WTC11 (cell line): ENCODE data around the gene HSFX3. TPM values are rescaled to one million over a fixed set of nuclear protein-coding genes. Genes with fewer than 3 reads are reported as not detected.

Source experiments
- ATAC-seq: fragments of 200-7000 bp; cut with Tn5 transposase; 2 replicates; pipeline ENCODE4 v1.10.0; 2021; ENCODE audit warnings: mild to moderate bottlenecking, moderate library complexity
- CTCF ChIA-PET: fragments of 300-600 bp; sonication (Branson Sonifier 250); formaldehyde crosslinking; loops from one replicate; lab custom pipeline; 2021; ENCODE audit warnings: antibody characterized with exemption; lab: Charles Lee
- POLR2A ChIA-PET: fragments of 350-600 bp; sonication (Branson Sonifier 250); formaldehyde crosslinking; loops from one replicate; lab custom pipeline; 2021; ENCODE audit warnings: antibody characterized with exemption; lab: Charles Lee
- DNase-seq: peaks from one replicate; pipeline ENCODE4 v3.0.0; 2021; ENCODE audit warnings: low spot score
- H3K27ac Mint-ChIP-seq: 2 replicates; pipeline ENCODE4 v1.8.0; 2021; ENCODE audit warnings: mixed read lengths
- H3K27me3 Mint-ChIP-seq: 2 replicates; pipeline ENCODE4 v1.8.0; 2021; ENCODE audit warnings: low read depth, mild to moderate bottlenecking, moderate library complexity, mixed read lengths
- H3K36me3 Mint-ChIP-seq: 2 replicates; pipeline ENCODE4 v1.8.0; 2021; ENCODE audit warnings: mixed read lengths
- H3K4me1 Mint-ChIP-seq: 2 replicates; pipeline ENCODE4 v1.8.0; 2022; ENCODE audit warnings: mixed read lengths
- H3K4me3 Mint-ChIP-seq: 2 replicates; pipeline ENCODE4 v1.8.0; 2021; ENCODE audit warnings: mild to moderate bottlenecking, moderate library complexity, mixed read lengths
- H3K9me3 Mint-ChIP-seq: 2 replicates; pipeline ENCODE4 v1.8.0; 2021; ENCODE audit warnings: mixed read lengths
- ATF1 ChIP-seq: sonication (generic); formaldehyde crosslinking; IDR thresholded peaks from 2 replicates; pipeline ENCODE4 v1.8.1; 2023; ENCODE audit warnings: mild to moderate bottlenecking, moderate library complexity, missing genetic modification reagents
- CREB1 ChIP-seq: sonication (generic); formaldehyde crosslinking; IDR thresholded peaks from 2 replicates; pipeline ENCODE4 v1.8.0; 2023; ENCODE audit warnings: mild to moderate bottlenecking, missing genetic modification reagents
- E2F5 ChIP-seq: sonication (generic); formaldehyde crosslinking; IDR thresholded peaks from 2 replicates; pipeline ENCODE4 v1.8.1; 2022; ENCODE audit warnings: mild to moderate bottlenecking, moderate library complexity, missing genetic modification reagents
- EMX1 ChIP-seq: fragments of 250-450 bp; sonication (Bioruptor Pico); IDR thresholded peaks from 2 replicates; pipeline ENCODE4 v1.8.0; 2021; ENCODE audit warnings: mild to moderate bottlenecking
- FOXP1 ChIP-seq: sonication (generic); formaldehyde crosslinking; IDR thresholded peaks from 2 replicates; pipeline ENCODE4 v1.8.0; 2022; ENCODE audit warnings: missing genetic modification reagents, mild to moderate bottlenecking, moderate library complexity, borderline replicate concordance
- GRHL2 ChIP-seq: fragments of 250-450 bp; sonication (Bioruptor Pico); IDR thresholded peaks from 2 replicates; pipeline ENCODE4 v1.8.0; 2022; ENCODE audit warnings: mild to moderate bottlenecking, moderate library complexity; ENCODE audit not compliant: insufficient replicate concordance, severe bottlenecking
- GTF2I ChIP-seq: fragments of 250-450 bp; sonication (Bioruptor Pico); conservative IDR thresholded peaks from 2 replicates; pipeline ENCODE4 v1.4.0; 2021; ENCODE audit warnings: mild to moderate bottlenecking
- KAT7 ChIP-seq: sonication (generic); formaldehyde crosslinking; IDR thresholded peaks from 2 replicates; pipeline ENCODE4 v1.8.1; 2023; ENCODE audit warnings: missing genetic modification reagents, mild to moderate bottlenecking, borderline replicate concordance
- NFE2L1 ChIP-seq: sonication (generic); formaldehyde crosslinking; IDR thresholded peaks from 2 replicates; pipeline ENCODE4 v1.8.1; 2023; ENCODE audit warnings: missing genetic modification reagents
- NR1H2 ChIP-seq: sonication (generic); formaldehyde crosslinking; IDR thresholded peaks from 2 replicates; pipeline ENCODE4 v1.9.0; 2021; ENCODE audit warnings: mild to moderate bottlenecking, moderate library complexity, missing genetic modification reagents
- NR3C1 ChIP-seq: sonication (generic); formaldehyde crosslinking; conservative IDR thresholded peaks from 2 replicates; pipeline ENCODE4 v1.8.1; 2023; ENCODE audit warnings: low read depth, mild to moderate bottlenecking, missing genetic modification reagents
- OVOL2 ChIP-seq: fragments of 250-450 bp; sonication (Bioruptor Pico); IDR thresholded peaks from 2 replicates; pipeline ENCODE4 v1.9.0; 2021; ENCODE audit warnings: mild to moderate bottlenecking, borderline replicate concordance
- PRDM15 ChIP-seq: sonication (generic); formaldehyde crosslinking; IDR thresholded peaks from 2 replicates; pipeline ENCODE4 v1.8.0; 2022; ENCODE audit warnings: missing genetic modification reagents
- RORB ChIP-seq: fragments of 250-450 bp; sonication (Bioruptor Pico); IDR thresholded peaks from 2 replicates; pipeline ENCODE4 v1.9.0; 2021; ENCODE audit warnings: mild to moderate bottlenecking
- SMAD3 ChIP-seq: sonication (generic); formaldehyde crosslinking; IDR thresholded peaks from 2 replicates; pipeline ENCODE4 v1.8.0; 2022; ENCODE audit warnings: missing genetic modification reagents, mild to moderate bottlenecking, borderline replicate concordance
- TEAD4 ChIP-seq: sonication (generic); formaldehyde crosslinking; IDR thresholded peaks from 2 replicates; pipeline ENCODE4 v1.8.0; 2022; ENCODE audit warnings: mild to moderate bottlenecking, missing genetic modification reagents
- ZMAT4 ChIP-seq: fragments of 250-450 bp; sonication (Bioruptor Pico); IDR thresholded peaks from 2 replicates; pipeline ENCODE4 v1.9.0; 2021; ENCODE audit warnings: mild to moderate bottlenecking
- ZNF138 ChIP-seq: sonication (generic); formaldehyde crosslinking; conservative IDR thresholded peaks from 2 replicates; pipeline ENCODE4 v1.8.1; 2022; ENCODE audit warnings: mild to moderate bottlenecking, moderate library complexity, missing genetic modification reagents
- ZNF416 ChIP-seq: fragments of 250-450 bp; sonication (Bioruptor Pico); IDR thresholded peaks from 2 replicates; pipeline ENCODE4 v1.9.0; 2021; ENCODE audit warnings: mild to moderate bottlenecking, inconsistent platforms
- total RNA-seq: library from RNA; stranded (reverse); gene quantifications from 3 replicates; pipeline ENCODE4 v1.2.3, GENCODE V29; 2021
- TF ChIP-seq, protein P1 (sequence below): fragments of 250-450 bp; sonication (Bioruptor Pico); conservative IDR thresholded peaks from 2 replicates; pipeline ENCODE4 v1.9.0; 2021; ENCODE audit warnings: mild to moderate bottlenecking
- TF ChIP-seq, protein P2 (sequence below): fragments of 250-450 bp; sonication (Bioruptor Pico); IDR thresholded peaks from 2 replicates; pipeline ENCODE4 v1.9.0; 2021; ENCODE audit warnings: mild to moderate bottlenecking
- TF ChIP-seq, protein P3 (sequence below): fragments of 250-450 bp; sonication (Bioruptor Pico); IDR thresholded peaks from 2 replicates; pipeline ENCODE4 v2.1.2; 2022; ENCODE audit warnings: mild to moderate bottlenecking, moderate library complexity

The HSFX3 gene
- total RNA-seq, 1 experiment from 2014 or later, result not detected

- TF ChIP-seq, protein P1, sequence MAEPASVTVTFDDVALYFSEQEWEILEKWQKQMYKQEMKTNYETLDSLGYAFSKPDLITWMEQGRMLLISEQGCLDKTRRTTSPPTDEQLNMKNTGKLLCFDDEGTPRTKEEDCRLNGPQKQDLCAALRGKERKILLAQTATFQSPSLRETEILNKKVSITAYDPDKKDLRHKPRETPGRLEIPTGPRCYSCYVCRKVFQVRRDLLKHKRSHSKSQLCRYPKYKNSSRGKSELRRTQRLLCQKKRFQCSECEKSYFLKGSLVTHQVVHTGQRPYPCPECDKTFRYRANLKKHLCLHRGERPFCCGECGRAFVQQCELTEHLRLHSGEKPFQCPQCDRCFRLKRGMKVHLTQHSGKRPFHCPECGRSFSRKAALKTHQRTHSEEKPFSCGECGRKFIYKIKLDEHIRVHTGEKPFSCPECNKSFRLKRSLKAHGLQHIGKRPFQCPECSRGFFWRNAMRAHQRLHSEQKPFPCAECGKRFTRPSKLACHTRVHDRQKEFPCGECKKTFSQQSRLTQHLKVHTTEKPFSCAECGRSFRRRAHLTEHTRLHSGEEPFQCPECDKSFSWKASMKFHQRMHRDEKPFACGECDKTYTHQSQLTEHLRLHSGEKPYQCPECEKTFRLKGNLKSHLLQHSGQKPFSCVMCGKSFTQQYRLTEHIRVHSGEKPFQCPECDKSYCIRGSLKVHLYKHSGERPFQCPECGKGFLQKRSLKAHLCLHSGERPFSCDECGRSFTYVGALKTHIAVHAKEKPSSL (CRISPR knock-in tag), result no peak
- TF ChIP-seq ZMAT4 (CRISPR knock-in tag) (no peak), NFE2L1 (CRISPR knock-in tag) (no peak), EMX1 (no peak), PRDM15 (CRISPR knock-in tag) (no peak), RORB (CRISPR knock-in tag) (no peak), TEAD4 (CRISPR knock-in tag) (no peak), KAT7 (CRISPR knock-in tag) (no peak), GTF2I (CRISPR knock-in tag) (no peak), ATF1 (CRISPR knock-in tag) (no peak)
- TF ChIP-seq, all 79 proteins: peak for 0
Observed at GRCh38 chrX:149570668-149571067, 20.9 kb upstream of the HSFX3 start (continued).

GRCh38 chrX:149569770-149570169 is 20.0 kb upstream of the HSFX3 start:
- DNase-seq (no peak), ATAC-seq (no peak)
- Mint-ChIP-seq H3K9me3 (peaks cover 4% of the 10 kb centered on the region; the same call in 1 of the 2 replicates), H3K27ac (no peak overlapping the region), H3K27me3 (no peaks in the 10 kb centered on the region; the same call in none of the 2 replicates), H3K4me1 (no peaks in the 10 kb centered on the region; the same call in 1 of the 2 replicates)
- CTCF ChIA-PET, result no interaction called here
- TF ChIP-seq FOXP1 (CRISPR knock-in tag) (no peak), SMAD3 (no peak), E2F5 (CRISPR knock-in tag) (no peak), NR3C1 (CRISPR knock-in tag) (no peak), ZNF416 (CRISPR knock-in tag) (no peak), CREB1 (CRISPR knock-in tag) (no peak), TEAD4 (CRISPR knock-in tag) (no peak), KAT7 (CRISPR knock-in tag) (no peak)
- TF ChIP-seq, all 79 proteins: peak for 0
- POLR2A ChIA-PET, result no interaction called here
- H3K36me3 Mint-ChIP-seq, result no peaks in the 10 kb centered on the region; the same call in 1 of the 2 replicates
- no peak overlapping the region for H3K4me3 Mint-ChIP-seq

GRCh38 chrX:149568701-149569296 is 19.1 kb upstream of the HSFX3 start:
- CTCF ChIA-PET, result no interaction called here
- DNase-seq (no peak), ATAC-seq (no peak)
- Mint-ChIP-seq H3K27me3 (no peaks in the 10 kb centered on the region; the same call in none of the 2 replicates), H3K27ac (no peak overlapping the region), H3K36me3 (peaks cover 4% of the 10 kb centered on the region), H3K4me1 (no peaks in the 10 kb centered on the region; the same call in 1 of the 2 replicates), H3K9me3 (peaks cover 8% of the 10 kb centered on the region), H3K4me3 (no peak overlapping the region)
- POLR2A ChIA-PET, result no interaction called here
- TF ChIP-seq KAT7 (CRISPR knock-in tag) (no peak), ZNF138 (no peak), GRHL2 (no peak), NR1H2 (CRISPR knock-in tag) (no peak), OVOL2 (no peak)
- TF ChIP-seq, protein P2, sequence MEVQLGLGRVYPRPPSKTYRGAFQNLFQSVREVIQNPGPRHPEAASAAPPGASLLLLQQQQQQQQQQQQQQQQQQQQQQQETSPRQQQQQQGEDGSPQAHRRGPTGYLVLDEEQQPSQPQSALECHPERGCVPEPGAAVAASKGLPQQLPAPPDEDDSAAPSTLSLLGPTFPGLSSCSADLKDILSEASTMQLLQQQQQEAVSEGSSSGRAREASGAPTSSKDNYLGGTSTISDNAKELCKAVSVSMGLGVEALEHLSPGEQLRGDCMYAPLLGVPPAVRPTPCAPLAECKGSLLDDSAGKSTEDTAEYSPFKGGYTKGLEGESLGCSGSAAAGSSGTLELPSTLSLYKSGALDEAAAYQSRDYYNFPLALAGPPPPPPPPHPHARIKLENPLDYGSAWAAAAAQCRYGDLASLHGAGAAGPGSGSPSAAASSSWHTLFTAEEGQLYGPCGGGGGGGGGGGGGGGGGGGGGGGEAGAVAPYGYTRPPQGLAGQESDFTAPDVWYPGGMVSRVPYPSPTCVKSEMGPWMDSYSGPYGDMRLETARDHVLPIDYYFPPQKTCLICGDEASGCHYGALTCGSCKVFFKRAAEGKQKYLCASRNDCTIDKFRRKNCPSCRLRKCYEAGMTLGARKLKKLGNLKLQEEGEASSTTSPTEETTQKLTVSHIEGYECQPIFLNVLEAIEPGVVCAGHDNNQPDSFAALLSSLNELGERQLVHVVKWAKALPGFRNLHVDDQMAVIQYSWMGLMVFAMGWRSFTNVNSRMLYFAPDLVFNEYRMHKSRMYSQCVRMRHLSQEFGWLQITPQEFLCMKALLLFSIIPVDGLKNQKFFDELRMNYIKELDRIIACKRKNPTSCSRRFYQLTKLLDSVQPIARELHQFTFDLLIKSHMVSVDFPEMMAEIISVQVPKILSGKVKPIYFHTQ (CRISPR knock-in tag), result no peak
- TF ChIP-seq, protein P3, sequence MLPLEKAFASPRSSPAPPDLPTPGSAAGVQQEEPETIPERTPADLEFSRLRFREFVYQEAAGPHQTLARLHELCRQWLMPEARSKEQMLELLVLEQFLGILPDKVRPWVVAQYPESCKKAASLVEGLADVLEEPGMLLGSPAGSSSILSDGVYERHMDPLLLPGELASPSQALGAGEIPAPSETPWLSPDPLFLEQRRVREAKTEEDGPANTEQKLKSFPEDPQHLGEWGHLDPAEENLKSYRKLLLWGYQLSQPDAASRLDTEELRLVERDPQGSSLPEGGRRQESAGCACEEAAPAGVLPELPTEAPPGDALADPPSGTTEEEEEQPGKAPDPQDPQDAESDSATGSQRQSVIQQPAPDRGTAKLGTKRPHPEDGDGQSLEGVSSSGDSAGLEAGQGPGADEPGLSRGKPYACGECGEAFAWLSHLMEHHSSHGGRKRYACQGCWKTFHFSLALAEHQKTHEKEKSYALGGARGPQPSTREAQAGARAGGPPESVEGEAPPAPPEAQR (CRISPR knock-in tag), result no peak
